Activated naive CD4-positive, alpha-beta T cell treated with anti-CD3 and anti-CD28 coated beads, Interleukin-2, amount 50 U/mL, for 24 hours (primary cell): Measurements from ENCODE around the gene GRM7.

Experiments
- H3K27ac Mint-ChIP-seq: one replicate; pipeline ENCODE4 v1.8.0; 2021; ENCODE audit warnings: mild to moderate bottlenecking, mixed read lengths
- H3K27me3 Mint-ChIP-seq: one replicate; pipeline ENCODE4 v1.8.0; 2021; ENCODE audit warnings: mixed read lengths
- H3K36me3 Mint-ChIP-seq: one replicate; pipeline ENCODE4 v1.8.0; 2021; ENCODE audit warnings: mixed read lengths
- H3K4me1 Mint-ChIP-seq: one replicate; pipeline ENCODE4 v1.8.0; 2021; ENCODE audit warnings: mixed read lengths
- H3K4me3 Mint-ChIP-seq: one replicate; pipeline ENCODE4 v1.8.0; 2021; ENCODE audit warnings: mild to moderate bottlenecking, mixed read lengths
- H3K9me3 Mint-ChIP-seq: one replicate; pipeline ENCODE4 v1.8.0; 2021; ENCODE audit warnings: mixed read lengths

Gene GRM7

DNA sequence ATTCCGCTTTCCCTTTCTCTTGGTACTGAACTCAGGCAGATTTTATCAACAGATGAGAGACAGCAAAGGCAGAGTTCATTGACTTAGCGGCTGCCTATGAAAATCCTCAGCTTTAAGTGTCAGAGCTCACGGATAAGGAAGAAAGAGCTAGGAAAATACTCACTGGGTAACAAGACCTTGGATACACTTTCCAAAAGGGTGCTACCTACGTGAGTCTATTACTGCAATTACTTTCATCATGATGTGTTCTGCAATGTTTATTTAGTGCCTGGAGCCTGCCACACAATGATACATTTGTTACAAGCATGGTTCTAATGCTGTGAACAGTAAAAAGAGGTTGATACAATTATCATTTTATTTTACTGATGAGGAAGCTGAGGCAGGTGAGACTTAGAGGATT is 177.5 kb downstream of the GRM7 start:
- H3K27ac Mint-ChIP-seq: no peak overlapping the region
- no peaks in the 10 kb centered on the region for H3K4me1 Mint-ChIP-seq
- H3K9me3 Mint-ChIP-seq: peaks cover 14% of the 10 kb centered on the region
- no peaks in the 10 kb centered on the region for H3K36me3 Mint-ChIP-seq
- H3K27me3 Mint-ChIP-seq: no peaks in the 10 kb centered on the region
- H3K4me3 Mint-ChIP-seq: no peak overlapping the region

GRCh38 chr3:7062714-7063113 is 201.8 kb downstream of the GRM7 start:
- Mint-ChIP-seq H3K4me1 (no peaks in the 10 kb centered on the region), H3K27me3 (no peaks in the 10 kb centered on the region), H3K9me3 (peaks cover 20% of the 10 kb centered on the region), H3K36me3 (no peaks in the 10 kb centered on the region), H3K27ac (no peak overlapping the region), H3K4me3 (no peak overlapping the region)

DNA sequence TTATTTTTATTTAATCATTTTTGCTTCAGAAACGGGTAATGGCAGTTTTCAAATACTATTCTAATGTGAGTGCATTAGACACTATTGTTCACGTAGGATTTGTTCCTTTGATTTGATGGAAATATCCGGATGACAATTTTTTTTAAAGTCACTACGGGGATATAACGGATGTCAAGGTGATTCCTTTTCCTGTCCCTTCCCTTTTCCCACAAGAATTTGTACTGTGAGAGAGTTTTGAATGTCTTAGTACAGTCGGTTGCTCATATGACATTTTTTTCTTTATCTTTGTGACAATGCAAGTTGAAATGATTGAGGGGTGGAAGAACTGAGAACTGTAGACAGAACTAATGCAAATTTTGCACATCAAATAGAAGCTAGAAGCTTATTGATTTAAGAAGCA is 209.5 kb downstream of the GRM7 start:
- H3K36me3 Mint-ChIP-seq: no peaks in the 10 kb centered on the region
- H3K4me1 Mint-ChIP-seq: no peaks in the 10 kb centered on the region
- peaks cover 3% of the 10 kb centered on the region for H3K9me3 Mint-ChIP-seq
- H3K4me3 Mint-ChIP-seq: no peak overlapping the region
- no peak overlapping the region for H3K27ac Mint-ChIP-seq
- no peaks in the 10 kb centered on the region for H3K27me3 Mint-ChIP-seq

DNA sequence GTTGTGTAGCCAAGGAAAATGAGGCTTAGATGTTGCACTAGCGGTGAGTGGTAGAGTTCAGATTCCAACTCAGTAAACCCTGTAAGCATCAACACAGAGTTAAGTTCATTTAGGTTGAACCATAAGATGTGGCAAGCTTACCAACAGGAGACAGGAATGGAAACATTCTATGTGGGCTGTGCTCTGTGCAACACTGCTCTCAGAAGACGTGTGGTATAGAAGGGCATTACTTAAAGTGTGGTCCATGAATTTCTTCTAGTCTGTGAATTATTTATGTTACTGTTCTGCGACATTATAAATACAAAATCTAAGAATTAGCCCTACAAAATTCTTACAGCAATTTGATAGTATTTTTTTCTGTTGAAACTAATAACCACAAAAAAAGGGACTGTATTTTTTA is 213.3 kb downstream of the GRM7 start:
- Mint-ChIP-seq H3K27me3 (no peaks in the 10 kb centered on the region), H3K36me3 (no peaks in the 10 kb centered on the region), H3K9me3 (no peaks in the 10 kb centered on the region)

GRCh38 chr3:7075117-7075516 is 214.2 kb downstream of the GRM7 start:
- Mint-ChIP-seq H3K36me3 (no peaks in the 10 kb centered on the region), H3K4me3 (no peak overlapping the region), H3K27ac (no peak overlapping the region), H3K9me3 (no peaks in the 10 kb centered on the region), H3K27me3 (no peaks in the 10 kb centered on the region), H3K4me1 (no peaks in the 10 kb centered on the region)

More for the DNA sequence above, 213.3 kb downstream of the GRM7 start:
- Mint-ChIP-seq H3K4me1 (no peaks in the 10 kb centered on the region), H3K27ac (no peak overlapping the region), H3K4me3 (no peak overlapping the region)

- Mint-ChIP-seq H3K9me3 (no peaks in the 10 kb centered on the region), H3K4me3 (no peak overlapping the region), H3K27ac (no peak overlapping the region), H3K27me3 (peaks cover 2% of the 10 kb centered on the region), H3K4me1 (no peaks in the 10 kb centered on the region), H3K36me3 (no peaks in the 10 kb centered on the region)
These were observed 215.0 kb downstream of the GRM7 start for GRCh38 chr3:7075901-7076300.

DNA sequence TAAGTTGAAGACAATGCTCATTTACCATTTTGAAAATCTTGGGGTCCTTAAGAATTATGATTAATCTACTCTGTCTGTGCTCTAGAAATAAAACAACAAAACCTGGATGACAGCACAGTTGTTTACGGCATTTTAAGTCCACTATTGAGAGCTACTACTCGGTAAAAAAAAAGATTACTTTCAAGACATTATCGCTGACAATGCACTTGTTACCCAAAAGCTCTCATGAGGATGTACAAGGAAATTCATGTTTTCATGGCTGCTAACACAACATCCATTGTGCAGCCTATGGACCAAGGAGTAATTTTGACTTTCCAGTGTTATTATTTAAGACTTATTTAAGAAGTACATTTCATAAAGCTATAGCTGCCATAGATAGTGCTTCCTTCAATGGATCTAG is 221.3 kb downstream of the GRM7 start:
- no peak overlapping the region for H3K27ac Mint-ChIP-seq
- no peaks in the 10 kb centered on the region for H3K36me3 Mint-ChIP-seq
- no peaks in the 10 kb centered on the region for H3K4me1 Mint-ChIP-seq
- H3K9me3 Mint-ChIP-seq: no peaks in the 10 kb centered on the region
- H3K27me3 Mint-ChIP-seq: peaks cover 2% of the 10 kb centered on the region
- H3K4me3 Mint-ChIP-seq: no peak overlapping the region

- no peaks in the 10 kb centered on the region for H3K9me3 Mint-ChIP-seq
- no peak overlapping the region for H3K27ac Mint-ChIP-seq
- H3K27me3 Mint-ChIP-seq: no peaks in the 10 kb centered on the region
- no peaks in the 10 kb centered on the region for H3K4me1 Mint-ChIP-seq
- no peak overlapping the region for H3K4me3 Mint-ChIP-seq
- H3K36me3 Mint-ChIP-seq: no peaks in the 10 kb centered on the region
These were observed 225.5 kb downstream of the GRM7 start for GRCh38 chr3:7086417-7086816.

- Mint-ChIP-seq H3K4me3 (no peak overlapping the region), H3K27me3 (no peaks in the 10 kb centered on the region), H3K27ac (no peak overlapping the region), H3K9me3 (peaks cover 6% of the 10 kb centered on the region), H3K4me1 (no peaks in the 10 kb centered on the region), H3K36me3 (no peaks in the 10 kb centered on the region)
These were observed 234.2 kb downstream of the GRM7 start for GRCh38 chr3:7095116-7095515.

DNA sequence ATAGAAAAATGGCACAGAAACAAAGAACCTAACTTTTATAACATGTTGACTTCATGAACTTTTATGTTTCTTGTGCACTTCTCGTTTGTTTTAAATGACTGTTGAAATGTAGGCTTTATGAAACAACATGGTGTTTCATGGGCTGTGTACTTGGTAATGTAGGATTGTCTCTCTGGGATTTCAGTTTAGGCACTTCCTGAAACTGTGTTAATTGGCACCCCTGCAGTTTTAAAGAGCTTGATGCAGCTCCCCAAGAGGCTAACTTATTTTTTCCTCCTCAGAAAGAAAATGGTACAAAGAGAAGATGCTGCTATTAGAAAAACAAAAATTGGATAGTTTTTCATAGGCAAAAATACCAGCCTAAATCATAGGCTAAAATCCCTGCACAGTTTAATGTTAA is 239.2 kb downstream of the GRM7 start:
- no peaks in the 10 kb centered on the region for H3K36me3 Mint-ChIP-seq
- no peaks in the 10 kb centered on the region for H3K4me1 Mint-ChIP-seq
- no peak overlapping the region for H3K4me3 Mint-ChIP-seq
- H3K27me3 Mint-ChIP-seq: no peaks in the 10 kb centered on the region
- H3K9me3 Mint-ChIP-seq: peaks cover 4% of the 10 kb centered on the region
- no peak overlapping the region for H3K27ac Mint-ChIP-seq

GRCh38 chr3:7106635-7107034 is 245.7 kb downstream of the GRM7 start:
- Mint-ChIP-seq H3K27me3 (no peaks in the 10 kb centered on the region), H3K4me1 (no peaks in the 10 kb centered on the region), H3K9me3 (no peaks in the 10 kb centered on the region), H3K36me3 (no peaks in the 10 kb centered on the region), H3K4me3 (no peak overlapping the region), H3K27ac (no peak overlapping the region)

- Mint-ChIP-seq H3K27ac (no peak overlapping the region), H3K4me1 (no peaks in the 10 kb centered on the region), H3K36me3 (no peaks in the 10 kb centered on the region), H3K4me3 (no peak overlapping the region), H3K9me3 (no peaks in the 10 kb centered on the region), H3K27me3 (no peaks in the 10 kb centered on the region)
These were observed 251.7 kb downstream of the GRM7 start for GRCh38 chr3:7112523-7113056.

DNA sequence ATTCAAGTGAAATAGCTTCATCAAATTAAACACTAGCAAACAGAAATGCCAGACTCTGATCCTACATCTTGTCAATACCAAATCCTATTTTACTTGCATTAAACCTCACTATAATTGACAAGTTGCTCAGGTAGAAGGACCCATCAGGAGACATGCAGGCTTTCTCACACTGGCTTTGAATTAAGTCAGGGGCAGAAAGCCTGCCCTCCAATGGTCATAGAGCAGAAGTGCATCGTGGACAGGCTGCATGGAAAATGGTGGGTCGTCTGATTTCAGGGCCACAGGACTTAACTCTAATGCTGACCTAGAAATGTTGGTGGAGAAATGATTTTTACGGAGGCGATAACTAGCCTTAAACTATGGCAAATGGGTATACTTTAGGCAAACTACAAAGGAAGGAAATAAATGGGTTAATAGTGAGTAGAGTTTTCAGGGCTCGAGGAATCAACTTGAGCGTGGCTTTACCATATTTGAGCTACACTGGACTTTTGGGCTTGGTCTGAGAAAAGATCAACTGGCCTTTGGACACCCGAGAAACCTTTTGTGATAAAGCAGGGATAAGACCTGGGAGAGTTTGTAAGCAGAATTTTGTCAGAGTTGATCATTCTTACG is 283.9 kb downstream of the GRM7 start:
- Mint-ChIP-seq H3K36me3 (no peaks in the 10 kb centered on the region), H3K9me3 (no peaks in the 10 kb centered on the region), H3K27me3 (no peaks in the 10 kb centered on the region), H3K4me3 (no peak overlapping the region), H3K27ac (no peak overlapping the region), H3K4me1 (no peaks in the 10 kb centered on the region)

GRCh38 chr3:7146529-7146928 is 285.6 kb downstream of the GRM7 start:
- Mint-ChIP-seq H3K27me3 (no peaks in the 10 kb centered on the region), H3K4me1 (no peaks in the 10 kb centered on the region), H3K36me3 (no peaks in the 10 kb centered on the region), H3K4me3 (no peak overlapping the region), H3K27ac (no peak overlapping the region), H3K9me3 (no peaks in the 10 kb centered on the region)

GRCh38 chr3:7158516-7158915 is 297.6 kb downstream of the GRM7 start:
- Mint-ChIP-seq H3K27ac (no peak overlapping the region), H3K4me3 (no peak overlapping the region), H3K27me3 (no peaks in the 10 kb centered on the region)

DNA sequence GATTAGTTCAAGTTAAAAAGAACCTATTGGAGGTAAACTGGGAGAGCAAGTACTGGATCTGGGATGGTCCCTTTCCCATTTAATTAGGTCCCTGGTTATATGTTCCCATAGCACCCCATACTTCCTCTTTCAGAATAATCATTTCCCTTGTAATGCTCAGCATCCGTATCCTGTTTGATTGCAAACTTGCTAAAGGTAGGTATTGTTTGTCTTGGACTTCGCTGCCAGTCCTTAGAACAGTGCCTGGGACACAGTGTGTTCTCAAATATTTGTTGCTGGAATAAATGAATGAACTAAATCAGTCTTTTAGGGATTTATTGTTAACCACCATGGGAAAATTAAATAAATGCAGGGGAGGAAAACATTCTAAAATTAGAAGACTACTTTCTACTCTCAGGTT is 299.8 kb downstream of the GRM7 start:
- H3K4me3 Mint-ChIP-seq: no peak overlapping the region
- no peaks in the 10 kb centered on the region for H3K4me1 Mint-ChIP-seq
- H3K9me3 Mint-ChIP-seq: peaks cover 12% of the 10 kb centered on the region
- no peak overlapping the region for H3K27ac Mint-ChIP-seq
- no peaks in the 10 kb centered on the region for H3K27me3 Mint-ChIP-seq
- H3K36me3 Mint-ChIP-seq: no peaks in the 10 kb centered on the region

More at GRCh38 chr3:7158516-7158915, 297.6 kb downstream of the GRM7 start:
- Mint-ChIP-seq H3K36me3 (no peaks in the 10 kb centered on the region), H3K4me1 (no peaks in the 10 kb centered on the region), H3K9me3 (peaks cover 12% of the 10 kb centered on the region)

DNA sequence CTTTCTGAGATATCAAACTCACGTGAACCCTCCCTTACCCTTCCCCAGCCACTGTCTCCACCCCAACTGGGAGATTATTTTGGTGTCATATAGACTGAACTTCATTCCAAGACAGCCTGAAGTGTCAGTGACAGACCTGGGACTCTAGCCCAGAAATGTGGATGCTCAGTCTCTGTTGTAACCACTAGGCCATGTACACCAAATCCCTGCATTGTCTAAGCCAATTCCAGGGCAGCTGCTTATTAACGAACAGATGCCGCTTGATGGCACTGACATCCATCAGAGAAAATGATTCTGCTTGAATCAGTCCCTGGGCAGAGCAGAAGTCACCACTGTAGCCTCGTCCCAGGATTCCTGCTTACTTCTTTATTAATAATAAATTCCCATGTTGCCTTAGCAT is 305.5 kb downstream of the GRM7 start:
- peaks cover 14% of the 10 kb centered on the region for H3K9me3 Mint-ChIP-seq
- no peak overlapping the region for H3K4me3 Mint-ChIP-seq

More for the DNA sequence above, 305.5 kb downstream of the GRM7 start:
- Mint-ChIP-seq H3K27me3 (no peaks in the 10 kb centered on the region), H3K27ac (no peak overlapping the region), H3K4me1 (no peaks in the 10 kb centered on the region), H3K36me3 (no peaks in the 10 kb centered on the region)
